ENCODE measurements around the gene WFIKKN2.

The WFIKKN2 gene

GRCh38 chr17:50836826-50837225 lies 1.4 kb downstream of the WFIKKN2 start:
- no peak for DNase-seq (ENCODE audit: low spot score)

GRCh38 chr17:50837286-50837979 lies 2.0 kb downstream of the WFIKKN2 start:
- DNase-seq (ENCODE audit: low spot score), result no peak

- no peak for DNase-seq (ENCODE audit: low spot score)
These were observed 2.9 kb downstream of the WFIKKN2 start for GRCh38 chr17:50837980-50838954.

GRCh38 chr17:50839591-50840310 lies 4.4 kb downstream of the WFIKKN2 start:
- DNase-seq (ENCODE audit: low spot score), result no peak

- no peak for DNase-seq (ENCODE audit: low spot score)
These were observed 5.0 kb downstream of the WFIKKN2 start for GRCh38 chr17:50840311-50840851.

- no peak for DNase-seq (ENCODE audit: low spot score)
These were observed 6.0 kb downstream of the WFIKKN2 start for GRCh38 chr17:50841277-50841948.

GRCh38 chr17:50841949-50842354 lies 6.6 kb downstream of the WFIKKN2 start:
- DNase-seq (ENCODE audit: low spot score), result peak; percentile 68

- peak; percentile 13 for DNase-seq (ENCODE audit: low spot score)
These were observed 7.2 kb downstream of the WFIKKN2 start for GRCh38 chr17:50842506-50843149.

GRCh38 chr17:50843150-50843905 lies 7.9 kb downstream of the WFIKKN2 start:
- DNase-seq (ENCODE audit: low spot score), result no peak

- DNase-seq (ENCODE audit: low spot score), result no peak
These were observed 8.8 kb downstream of the WFIKKN2 start for GRCh38 chr17:50844117-50844700.

GRCh38 chr17:50845240-50846147 lies 10.1 kb downstream of the WFIKKN2 start:
- DNase-seq (ENCODE audit: low spot score), result peak; percentile 81

- no peak for DNase-seq (ENCODE audit: low spot score)
These were observed 12.2 kb downstream of the WFIKKN2 start for GRCh38 chr17:50847566-50847965.

GRCh38 chr17:50848039-50848438 lies 12.7 kb downstream of the WFIKKN2 start:
- DNase-seq (ENCODE audit: low spot score), result no peak

GRCh38 chr17:50848711-50849110 lies 13.3 kb downstream of the WFIKKN2 start:
- DNase-seq (ENCODE audit: low spot score), result no peak

- DNase-seq (ENCODE audit: low spot score), result no peak
These were observed 15.3 kb downstream of the WFIKKN2 start for GRCh38 chr17:50850640-50851039.

GRCh38 chr17:50853015-50853615 lies 17.7 kb downstream of the WFIKKN2 start:
- DNase-seq (ENCODE audit: low spot score), result no peak

- DNase-seq (ENCODE audit: low spot score), result no peak
These were observed 18.4 kb downstream of the WFIKKN2 start for GRCh38 chr17:50853781-50854180.

- DNase-seq (ENCODE audit: low spot score), result no peak
These were observed 20.4 kb downstream of the WFIKKN2 start for GRCh38 chr17:50855708-50856330.
